Gastroesophageal sphincter (tissue), 3 donors: ENCODE measurements around the gene SYT3.

Experiments used
- EP300 ChIP-seq: sonication (generic); formaldehyde crosslinking; IDR thresholded peaks from one replicate; pipeline ENCODE4 v1.6.1; 2017; ENCODE audit warnings: antibody characterized with exemption, mild to moderate bottlenecking
- POLR2A ChIP-seq, 2 donors: fragments of 450-650 bp; IDR thresholded peaks; one replicate each; pipeline ENCODE4 v1.6.1; 2017; ENCODE audit warnings: antibody characterized with exemption in 2 of 2, mild to moderate bottlenecking in 2 of 2, moderate library complexity in 1 of 2
- POLR2AphosphoS5 ChIP-seq: sonication (generic); formaldehyde crosslinking; IDR thresholded peaks from one replicate; pipeline ENCODE4 v1.6.1; 2017; ENCODE audit warnings: antibody characterized with exemption
- TF ChIP-seq, protein P1 (sequence below), 4 experiments: fragments of 200-600 bp in 2 of 4; fragments of 450-650 bp in 2 of 4; sonication (generic) in 1 of 4; IDR thresholded peaks; one replicate each; pipeline ENCODE4 v1.5.1; 2017 to 2019; ENCODE audit warnings: antibody characterized with exemption in 4 of 4, mild to moderate bottlenecking in 2 of 4, moderate library complexity in 2 of 4

DNA sequence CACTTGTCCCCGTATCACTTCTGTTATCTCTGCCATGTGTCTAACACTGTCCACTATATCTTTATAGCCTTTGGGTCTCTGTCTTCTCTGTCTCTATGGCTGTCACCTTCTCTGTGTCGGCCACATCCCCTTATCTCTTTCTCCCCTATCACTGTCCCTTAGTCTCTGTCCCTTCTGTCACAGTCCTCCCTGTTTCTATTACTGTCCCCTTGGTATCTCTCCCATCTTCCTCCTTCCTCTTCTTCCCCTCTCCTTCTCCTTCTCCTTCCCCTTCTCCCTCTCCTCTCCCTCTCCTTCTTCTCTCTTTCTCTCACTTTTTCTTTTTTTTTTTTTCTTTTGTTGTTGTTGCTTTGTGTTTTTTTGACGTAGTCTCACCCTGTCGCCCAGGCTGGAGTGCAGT lies 36.7 kb downstream of the SYT3 start:
- TF ChIP-seq, protein P1, sequence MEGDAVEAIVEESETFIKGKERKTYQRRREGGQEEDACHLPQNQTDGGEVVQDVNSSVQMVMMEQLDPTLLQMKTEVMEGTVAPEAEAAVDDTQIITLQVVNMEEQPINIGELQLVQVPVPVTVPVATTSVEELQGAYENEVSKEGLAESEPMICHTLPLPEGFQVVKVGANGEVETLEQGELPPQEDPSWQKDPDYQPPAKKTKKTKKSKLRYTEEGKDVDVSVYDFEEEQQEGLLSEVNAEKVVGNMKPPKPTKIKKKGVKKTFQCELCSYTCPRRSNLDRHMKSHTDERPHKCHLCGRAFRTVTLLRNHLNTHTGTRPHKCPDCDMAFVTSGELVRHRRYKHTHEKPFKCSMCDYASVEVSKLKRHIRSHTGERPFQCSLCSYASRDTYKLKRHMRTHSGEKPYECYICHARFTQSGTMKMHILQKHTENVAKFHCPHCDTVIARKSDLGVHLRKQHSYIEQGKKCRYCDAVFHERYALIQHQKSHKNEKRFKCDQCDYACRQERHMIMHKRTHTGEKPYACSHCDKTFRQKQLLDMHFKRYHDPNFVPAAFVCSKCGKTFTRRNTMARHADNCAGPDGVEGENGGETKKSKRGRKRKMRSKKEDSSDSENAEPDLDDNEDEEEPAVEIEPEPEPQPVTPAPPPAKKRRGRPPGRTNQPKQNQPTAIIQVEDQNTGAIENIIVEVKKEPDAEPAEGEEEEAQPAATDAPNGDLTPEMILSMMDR (IDR thresholded peaks at IDR 0.05) = no peak
- TF ChIP-seq EP300 = no peak
- TF ChIP-seq POLR2AphosphoS5 = no peak
- no peak for TF ChIP-seq POLR2A (IDR thresholded peaks at IDR 0.05)
